HG03558 (cell line): ENCODE results near the gene CR2.
"Not testable (repeated sequence)": the region's sequence is repeated elsewhere in the genome, so short reads cannot be mapped to it uniquely, and the experiment has no call there.

Experiments
- ATAC-seq: cut with Tn5 transposase; IDR thresholded peaks from one replicate; pipeline ENCODE4 v1.9.1; 2021; ENCODE audit warnings: moderate number of reproducible peaks; ENCODE audit not compliant: unreplicated experiment; ENCODE audit errors: extremely low read depth

CR2 gene

DNA sequence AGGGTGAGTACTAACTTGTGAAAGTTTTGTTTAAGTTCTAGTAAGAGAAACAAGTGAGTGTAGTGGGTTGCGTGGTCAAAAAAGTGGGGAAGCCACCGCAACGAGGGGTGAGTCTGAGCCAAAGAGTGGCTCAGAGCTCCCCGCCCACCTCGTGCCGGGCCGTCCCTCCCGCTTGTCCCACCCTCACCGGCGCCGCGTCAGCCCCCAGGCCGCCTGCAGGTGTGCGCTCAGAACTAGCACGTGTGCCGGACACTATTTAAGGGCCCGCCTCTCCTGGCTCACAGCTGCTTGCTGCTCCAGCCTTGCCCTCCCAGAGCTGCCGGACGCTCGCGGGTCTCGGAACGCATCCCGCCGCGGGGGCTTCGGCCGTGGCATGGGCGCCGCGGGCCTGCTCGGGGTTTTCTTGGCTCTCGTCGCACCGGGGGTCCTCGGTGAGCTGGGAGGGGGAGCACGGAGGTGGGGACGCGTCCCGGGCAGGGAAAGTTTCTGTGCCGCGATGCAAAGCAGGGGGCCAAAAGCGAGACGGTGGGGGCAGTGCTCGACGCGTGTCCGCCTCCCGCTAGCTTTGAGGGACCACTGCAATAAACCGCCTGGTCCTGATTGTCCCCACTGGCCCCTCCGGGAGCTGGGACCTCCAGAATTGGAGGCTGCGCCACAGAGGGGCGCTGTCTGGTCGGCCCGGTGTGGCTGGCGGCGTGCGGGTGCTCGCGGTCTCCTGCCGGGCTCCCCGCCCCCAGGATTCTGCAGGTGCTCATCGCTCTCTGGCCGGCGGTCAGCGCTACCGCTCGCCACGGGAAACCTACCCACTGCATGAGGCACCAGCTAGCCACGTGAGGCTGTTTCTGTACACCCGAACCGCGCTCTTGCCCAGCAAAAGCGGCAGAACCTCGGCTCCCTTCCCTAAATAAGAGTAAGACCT, at the start of gene CR2:
TSS of gene CR2 (plus strand) at position 283 of the 919 bp plus-strand sequence. CDS start at position 374, 91 bp downstream.
- no peak for ATAC-seq

DNA sequence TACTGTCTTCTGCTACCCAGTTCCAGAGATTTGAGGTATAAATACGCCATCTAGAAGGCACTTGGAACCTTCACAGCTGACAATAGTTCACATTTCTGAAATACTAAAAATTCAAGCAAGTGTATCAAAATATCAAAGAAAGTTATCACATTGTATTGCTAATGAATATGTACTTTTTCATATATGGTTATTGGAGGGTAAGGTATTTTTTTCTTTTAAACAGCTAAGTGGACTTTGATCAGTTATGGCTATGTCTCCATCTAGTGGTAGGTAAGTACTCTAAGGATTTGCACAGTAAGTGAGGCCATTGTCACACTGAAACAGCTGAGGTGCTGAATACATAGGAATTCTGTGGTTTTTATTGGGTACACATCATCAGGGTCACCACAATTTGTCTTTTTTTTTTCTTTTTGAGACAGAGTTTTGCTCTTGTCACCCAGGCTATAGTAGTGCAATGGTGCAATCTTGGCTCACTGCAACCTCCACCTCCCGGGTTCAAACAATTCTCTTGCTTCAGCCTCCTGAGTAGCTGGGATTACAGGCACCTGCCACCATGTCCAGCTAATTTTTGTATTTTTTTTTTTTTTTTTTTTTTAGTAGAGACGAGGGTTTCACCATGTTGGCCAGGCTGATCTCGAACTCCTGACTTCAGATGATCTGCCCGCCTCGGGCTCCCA, 49.1 kb upstream of the CR2 start:
- ATAC-seq, result no peak

DNA sequence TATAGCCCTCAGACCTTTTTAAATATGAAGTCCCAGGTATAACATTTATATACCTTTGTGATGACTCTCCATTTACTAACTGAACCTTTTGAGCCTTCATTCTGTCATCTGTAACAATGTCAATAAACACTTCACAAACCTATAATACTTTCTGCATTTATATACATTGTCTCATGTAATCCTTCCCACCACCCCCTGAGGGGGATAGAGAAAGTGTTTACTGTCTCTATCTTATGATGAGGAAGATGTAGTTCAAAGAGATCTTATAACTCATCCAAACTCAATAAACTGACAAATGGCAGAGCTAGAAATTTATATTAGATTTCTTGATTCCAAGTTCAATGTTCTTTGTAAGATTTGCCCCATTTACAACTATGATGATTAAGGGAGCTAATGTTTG, 48.3 kb upstream of the CR2 start:
- ATAC-seq, result no peak

DNA sequence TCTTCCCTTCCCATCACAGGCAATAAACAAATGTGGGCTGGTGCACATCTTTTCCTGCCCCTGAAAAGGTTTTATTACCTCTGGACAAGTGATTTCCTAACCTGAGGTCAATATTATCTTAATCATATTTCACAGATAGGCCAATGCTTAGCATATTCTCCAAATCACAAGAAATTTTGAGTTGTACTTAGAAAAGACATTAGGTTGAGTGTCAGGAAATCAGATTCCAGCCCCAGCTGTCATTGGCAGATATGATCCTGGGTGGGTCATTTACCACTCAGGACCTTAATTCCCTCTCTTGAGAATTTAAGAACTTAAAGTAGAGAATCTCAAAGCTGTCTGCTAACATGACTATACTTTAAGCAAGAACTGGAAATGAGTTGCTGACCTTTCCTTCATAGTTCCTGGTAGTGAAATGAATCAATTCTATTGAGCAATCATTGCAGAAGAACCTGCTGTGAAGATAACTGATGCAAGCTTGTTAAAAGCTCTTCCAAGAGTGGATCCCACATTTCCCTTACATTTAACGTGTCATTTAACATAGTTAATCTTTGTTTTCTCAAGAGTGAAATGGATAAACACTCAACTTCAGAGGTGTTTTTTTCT, 46.4 kb upstream of the CR2 start:
- ATAC-seq, result no peak

DNA sequence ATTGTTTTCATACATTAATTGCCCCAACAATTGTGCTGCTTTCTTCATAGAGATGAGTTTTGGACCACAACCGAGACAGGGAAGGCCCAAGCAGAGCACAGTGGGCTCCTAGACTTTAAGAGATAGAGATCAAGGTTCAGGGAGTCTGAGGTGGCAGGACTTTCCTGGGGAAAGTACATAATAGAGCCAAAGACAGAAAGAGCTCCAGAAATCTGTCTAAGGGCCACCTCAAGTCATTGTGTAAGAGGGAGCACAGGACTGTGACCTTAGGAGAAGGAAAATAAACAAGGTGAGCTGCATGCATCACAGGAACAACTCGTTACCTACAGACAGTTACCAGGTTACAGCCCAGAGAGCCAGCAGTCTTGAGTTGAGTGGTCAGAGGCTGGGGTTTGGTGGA, 41.3 kb upstream of the CR2 start:
- ATAC-seq, result no peak

DNA sequence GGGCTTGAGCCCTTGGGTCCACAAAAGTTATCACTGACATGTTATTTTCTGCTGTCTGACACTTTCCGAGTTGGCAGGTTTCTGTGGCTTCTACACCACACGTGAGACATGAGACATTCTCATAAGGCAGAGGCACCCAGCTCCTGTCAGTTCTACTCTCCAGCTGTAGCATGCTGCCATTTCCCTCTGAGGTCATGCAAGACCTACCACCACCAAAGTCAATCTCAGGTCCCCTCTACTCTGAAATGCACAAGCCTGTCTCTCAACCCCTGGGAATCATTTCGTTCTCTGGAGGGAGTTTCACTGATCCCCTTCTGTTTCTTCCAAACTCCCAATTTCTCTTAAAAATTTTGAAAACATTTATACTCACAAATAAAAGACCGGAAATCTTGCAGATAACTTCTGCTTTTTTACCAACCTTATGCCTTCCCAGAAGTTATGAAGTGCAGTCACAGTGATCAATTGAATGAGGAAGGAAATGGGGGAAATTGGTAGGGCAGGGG, 39.5 kb upstream of the CR2 start:
- ATAC-seq, result peak; percentile 69

DNA sequence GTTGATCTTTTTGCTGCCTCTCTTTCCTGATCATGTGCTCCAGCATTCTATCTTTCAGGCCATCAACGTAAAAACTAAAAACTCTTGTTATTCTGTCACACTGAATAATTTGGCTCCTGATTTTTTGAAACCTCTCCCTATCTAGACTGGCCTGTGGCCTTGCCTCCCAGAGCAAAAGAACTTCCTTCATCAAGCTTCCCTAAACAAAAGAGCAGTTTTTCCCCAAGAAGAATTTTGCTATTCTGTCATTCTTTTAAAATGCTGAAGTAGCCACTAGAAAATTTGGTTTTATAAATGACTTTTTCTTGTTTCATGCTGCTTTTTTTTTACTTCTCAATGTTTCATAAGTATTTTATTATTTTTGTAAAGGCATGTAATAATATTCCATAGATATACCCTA, 37.1 kb upstream of the CR2 start:
- ATAC-seq, result no peak

DNA sequence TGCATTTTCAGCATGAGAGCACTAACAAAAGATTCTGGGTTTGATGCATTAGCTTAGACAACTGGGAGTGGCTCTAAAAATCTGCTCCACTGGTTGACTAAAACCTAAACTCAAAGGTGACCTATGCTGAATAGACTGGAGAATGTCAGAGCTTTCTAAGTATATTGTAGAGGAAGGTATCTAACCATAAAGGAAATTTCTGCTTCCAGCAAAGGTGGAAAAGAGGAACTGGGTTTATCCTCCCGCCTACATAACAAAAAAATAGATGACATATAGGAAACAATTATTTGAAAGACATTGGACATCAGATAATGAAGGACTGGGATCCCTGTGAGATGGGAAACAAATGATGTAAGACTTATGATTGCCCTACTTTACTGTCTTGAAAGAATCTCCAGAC, 35.8 kb upstream of the CR2 start:
- no peak for ATAC-seq

DNA sequence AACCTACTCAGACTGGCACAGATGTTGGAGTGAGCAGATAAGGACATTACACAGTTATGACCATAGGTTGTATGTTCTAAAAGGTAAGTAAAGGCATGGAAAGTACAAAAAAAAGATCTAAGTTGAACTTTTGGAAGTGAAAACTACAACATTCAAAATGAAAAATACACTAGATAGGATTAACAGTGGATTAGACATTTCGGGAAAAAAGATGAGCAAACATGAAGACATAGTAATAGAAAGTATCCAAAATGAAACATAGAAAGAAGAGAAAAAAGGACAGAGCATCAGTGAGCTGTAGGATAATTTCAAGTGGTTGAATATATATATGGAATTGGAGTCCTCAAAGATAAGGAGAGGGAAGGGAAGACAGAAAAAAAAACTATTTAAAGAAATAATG, 34.0 kb upstream of the CR2 start:
- no peak for ATAC-seq

DNA sequence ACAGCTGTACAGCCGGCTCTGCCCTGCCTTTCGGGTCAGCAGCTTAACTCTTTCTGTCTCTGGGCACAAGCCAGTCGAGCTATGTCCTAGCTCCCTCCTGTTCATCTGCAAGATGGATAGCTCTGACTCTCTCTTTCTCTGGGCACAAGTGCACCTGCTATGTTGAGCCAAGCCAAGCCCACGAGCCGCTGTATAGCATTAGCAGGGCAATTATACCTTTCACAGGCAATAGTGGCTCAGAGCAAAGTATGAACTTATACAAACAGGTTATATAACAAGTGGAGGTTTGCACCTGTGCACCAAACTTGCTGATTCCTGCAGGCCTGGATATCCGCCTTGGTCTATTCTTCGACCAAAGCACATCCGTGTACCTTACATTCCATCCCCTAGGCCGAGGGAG, 33.0 kb upstream of the CR2 start:
- ATAC-seq, result no peak

DNA sequence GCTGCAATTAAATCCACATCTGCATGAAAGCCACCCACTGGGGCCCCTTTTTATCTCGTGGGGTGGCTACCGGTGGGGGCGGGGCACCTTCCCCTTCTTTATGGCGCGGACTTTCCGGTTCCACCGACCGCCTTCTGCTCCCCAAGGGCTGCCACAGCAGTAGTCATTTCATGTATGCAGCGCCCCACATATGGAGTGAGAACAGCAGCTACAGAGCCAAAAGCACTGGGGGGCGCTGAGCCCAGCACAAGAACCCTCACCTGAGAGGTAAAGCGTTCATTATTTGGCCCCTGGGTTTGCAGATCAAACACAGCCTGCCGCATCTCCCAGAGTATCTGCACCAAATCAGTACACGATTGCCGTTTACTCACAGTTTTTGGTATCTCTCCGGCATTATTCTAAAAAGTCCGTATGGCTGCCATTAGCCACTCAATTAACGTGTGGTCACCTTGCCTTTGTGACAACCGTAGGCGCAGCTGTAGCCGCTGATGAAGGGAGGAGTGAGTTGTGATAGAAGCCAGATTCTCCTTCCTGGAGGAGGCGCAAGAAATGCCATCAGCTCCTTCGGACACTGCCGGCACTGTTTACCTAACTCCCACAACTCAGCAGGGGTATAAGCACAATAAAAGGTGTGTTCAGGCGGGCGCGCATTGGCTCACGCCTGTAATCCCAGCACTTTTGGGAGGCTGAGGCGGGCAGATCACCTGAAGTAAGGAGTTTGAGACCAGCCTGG, 30.4 kb upstream of the CR2 start:
- ATAC-seq, result no peak

DNA sequence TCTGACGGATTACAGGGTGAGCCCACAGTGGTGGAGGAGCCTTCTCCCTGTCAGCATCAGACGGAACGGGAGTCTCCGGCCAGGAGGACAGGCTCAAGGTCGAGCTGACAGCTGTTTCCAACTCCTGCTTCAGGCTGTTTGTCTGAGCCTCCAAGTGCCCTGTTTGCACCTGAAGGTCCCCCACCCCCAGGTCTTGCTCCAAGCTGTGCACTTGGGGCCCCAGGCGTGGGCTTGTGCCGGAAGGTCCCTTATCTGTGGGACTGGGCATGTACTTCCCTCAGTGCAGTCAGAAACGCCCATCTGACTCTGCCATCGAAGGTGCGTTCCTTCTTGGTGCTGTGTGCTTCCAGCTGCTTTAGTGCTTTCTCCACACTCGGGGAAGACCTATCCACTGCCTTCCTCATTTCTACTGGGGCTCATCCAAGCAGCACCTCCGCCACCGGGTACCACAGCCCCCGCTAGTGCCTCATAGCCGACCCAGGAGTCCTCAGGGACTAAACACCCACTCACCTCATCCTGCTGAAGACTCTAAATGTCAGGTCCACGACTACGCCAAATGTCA, 29.5 kb upstream of the CR2 start:
- no peak for ATAC-seq

DNA sequence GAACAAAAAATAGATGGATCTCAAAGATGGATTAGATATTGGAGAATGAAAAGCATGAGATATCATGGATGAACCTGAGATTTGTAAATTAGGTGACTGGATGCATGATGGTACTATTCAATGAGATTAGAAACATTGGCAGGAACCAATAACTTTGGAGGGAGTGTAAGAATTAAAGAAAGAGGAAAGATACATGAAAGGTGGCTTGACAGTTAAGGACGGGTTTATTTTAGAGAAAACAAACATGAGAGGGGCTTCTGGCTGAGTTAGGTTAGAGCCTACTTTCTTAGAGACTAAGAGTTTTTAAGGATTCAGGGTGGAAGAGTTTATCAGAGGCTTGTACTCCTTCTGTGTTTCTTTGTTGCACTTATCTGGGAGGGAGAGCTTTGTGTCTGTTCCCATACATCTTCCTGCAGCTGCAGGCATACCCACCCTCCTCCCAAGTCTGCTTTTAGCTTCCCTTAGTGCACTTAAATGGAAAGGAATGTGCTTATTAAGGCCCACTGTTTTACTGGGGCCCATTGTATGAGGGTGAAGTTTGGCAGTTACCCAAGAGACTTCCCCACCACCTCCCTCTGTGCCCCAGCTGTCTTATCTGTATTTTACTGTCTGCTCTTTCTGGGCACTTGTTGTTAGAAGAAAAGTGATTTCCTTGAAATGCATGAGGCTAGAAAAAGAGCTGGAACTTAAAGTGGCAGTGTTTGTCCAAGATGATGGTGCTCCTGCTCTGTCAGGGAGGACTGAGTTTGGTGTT, 26.1 kb upstream of the CR2 start:
- ATAC-seq, result no peak

DNA sequence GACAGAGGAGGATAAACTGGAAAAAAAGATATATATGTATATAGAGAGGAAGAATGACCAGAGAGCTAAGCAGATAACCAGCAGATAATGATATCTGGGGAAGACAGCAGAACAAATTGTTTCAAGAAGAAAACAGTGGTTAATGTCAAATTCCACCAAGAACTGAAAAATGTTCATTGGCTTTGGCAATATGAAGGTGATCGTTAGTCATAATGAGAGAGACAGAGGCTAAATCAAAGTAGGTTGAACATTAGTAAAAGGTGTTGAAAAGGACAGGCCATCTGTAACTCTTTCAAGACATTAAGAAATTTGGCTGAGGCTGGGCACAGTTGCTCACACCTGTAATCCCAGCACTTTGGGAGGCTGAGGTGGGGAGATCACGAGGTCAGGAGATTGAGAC, 25.3 kb upstream of the CR2 start:
- ATAC-seq, result no peak

DNA sequence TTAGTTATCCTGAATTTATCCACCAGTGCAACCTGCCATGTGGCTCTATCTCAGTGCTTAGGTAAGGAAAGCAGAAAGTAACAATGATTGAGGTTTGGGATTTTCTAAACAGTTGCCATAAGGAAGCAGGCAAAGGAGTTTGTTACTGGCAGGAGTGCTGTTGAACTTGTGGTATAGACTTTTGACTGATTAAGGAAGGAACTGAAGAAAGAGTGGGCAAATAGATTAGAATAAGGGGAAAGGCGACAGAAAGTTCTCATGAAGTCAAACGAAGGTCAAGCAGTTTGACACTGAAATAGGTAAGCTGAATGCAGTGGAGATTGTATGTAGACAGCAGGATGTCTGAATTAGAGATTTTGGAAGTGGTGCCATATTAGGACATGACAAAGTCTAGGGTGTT, 24.2 kb upstream of the CR2 start:
- ATAC-seq, result no peak

DNA sequence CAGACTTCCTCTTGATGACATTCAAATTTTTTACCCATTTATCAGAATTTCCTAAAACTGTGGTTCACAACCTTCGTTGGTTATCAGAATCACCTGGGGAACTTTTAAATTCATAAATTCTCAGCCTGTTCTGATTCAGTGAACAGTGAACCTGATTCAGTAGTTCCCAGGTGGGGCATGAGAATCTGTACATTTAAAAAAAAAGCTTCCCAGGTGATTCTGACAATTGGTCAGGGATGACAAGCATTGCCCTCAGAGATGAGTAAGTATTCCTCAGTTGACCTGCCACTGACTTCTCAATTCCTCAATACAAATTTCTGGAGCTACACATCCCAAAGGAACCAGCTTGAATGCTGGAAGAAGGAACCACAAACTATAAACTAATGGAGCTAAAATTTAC, 23.5 kb upstream of the CR2 start:
- no peak for ATAC-seq

DNA sequence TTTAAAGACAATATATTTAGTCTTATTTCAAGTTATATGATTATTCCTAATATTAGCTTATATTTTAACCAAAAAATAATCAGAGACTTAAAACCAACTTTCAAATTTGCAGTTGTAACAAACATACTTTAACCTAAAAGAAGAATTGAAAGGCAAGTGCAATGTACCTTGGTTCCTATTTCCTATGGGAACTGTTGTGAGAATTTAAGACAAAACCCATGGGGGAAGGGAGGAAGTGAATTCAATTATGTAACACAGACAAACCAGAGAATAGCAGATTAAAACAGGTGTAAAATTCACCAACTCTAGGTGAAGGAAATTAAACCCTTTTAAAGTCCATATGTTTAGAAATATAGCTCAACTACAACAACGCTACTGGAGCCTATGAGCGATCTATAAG, 22.6 kb upstream of the CR2 start:
- ATAC-seq, result no peak

DNA sequence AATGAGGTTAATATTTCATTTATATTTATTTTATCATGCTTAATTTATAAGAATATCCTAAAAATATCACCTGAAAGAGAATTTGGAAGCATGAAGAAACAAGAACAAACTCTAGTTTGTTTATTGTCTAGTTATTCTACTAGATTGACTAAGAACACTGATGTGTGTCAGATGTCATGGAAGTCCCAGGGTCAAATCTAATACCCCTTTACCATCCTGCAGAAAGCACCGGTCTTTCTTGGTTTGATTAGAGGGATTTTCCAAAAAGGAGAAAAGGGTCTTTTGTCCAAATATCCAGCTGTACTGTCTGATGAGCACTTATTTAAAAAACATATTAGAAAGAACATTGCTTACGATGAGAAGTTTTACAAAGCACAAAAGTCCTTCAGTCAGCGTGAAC, 20.7 kb upstream of the CR2 start:
- no peak for ATAC-seq

DNA sequence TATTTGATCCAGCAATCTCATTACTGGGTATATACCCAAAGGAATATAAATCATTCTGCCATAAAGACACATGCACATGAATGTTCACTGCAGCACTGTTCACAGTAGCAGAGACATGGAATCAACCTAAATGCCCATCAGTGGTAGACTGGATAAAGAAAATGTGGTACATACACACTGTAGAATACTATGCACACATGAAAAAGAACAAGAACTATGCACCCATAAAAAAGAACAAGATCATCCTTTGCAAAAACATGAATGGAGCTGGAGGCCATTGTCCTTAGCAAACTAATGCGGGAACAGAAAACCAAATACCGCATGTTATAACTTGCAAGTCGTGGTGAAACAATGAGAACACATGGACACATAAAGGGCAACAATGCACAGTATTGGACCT, 17.4 kb upstream of the CR2 start:
- ATAC-seq, result not testable (repeated sequence)
